Measurements from ENCODE around the gene CYP4F8.

GRCh38 chr19:15644066-15644741 lies 29.2 kb downstream of the CYP4F8 start:
- TF ChIP-seq POU6F1 (CRISPR knock-in tag; IDR thresholded peaks at IDR 0.05; ENCODE audit: borderline replicate concordance, low read depth), result no peak
- no peak for TF ChIP-seq ZFP3 (CRISPR knock-in tag; IDR thresholded peaks at IDR 0.05)
- TF ChIP-seq ZFP30 (CRISPR knock-in tag; IDR thresholded peaks at IDR 0.05), result no peak
- no peak for TF ChIP-seq RARB (CRISPR knock-in tag; IDR thresholded peaks at IDR 0.05)

Data from SK-N-SH treated with all-trans-retinoic acid at 6 μM for 48 hours (cell line).